GM12872 (cell line): ENCODE results near the gene FAM111A.

Experiments used
- CTCF ChIP-seq: IDR thresholded peaks from 3 replicates; pipeline ENCODE4 v1.5.1; 2011; ENCODE audit warnings: low read depth, mild to moderate bottlenecking, low read length, moderate library complexity; ENCODE audit not compliant: insufficient read depth

Gene FAM111A

GRCh38 chr11:59193587-59194130 is 51.0 kb downstream of the FAM111A start:
- no peak for TF ChIP-seq CTCF

- TF ChIP-seq CTCF, result no peak
Measured at GRCh38 chr11:59195586-59195985, 52.9 kb downstream of the FAM111A start.

GRCh38 chr11:59196777-59197176 is 54.1 kb downstream of the FAM111A start:
- no peak for TF ChIP-seq CTCF

- TF ChIP-seq CTCF, result no peak
Measured at GRCh38 chr11:59197991-59198390, 55.3 kb downstream of the FAM111A start.

- no peak for TF ChIP-seq CTCF
Measured at GRCh38 chr11:59198726-59199125, 56.1 kb downstream of the FAM111A start.

GRCh38 chr11:59199546-59200422 is 57.1 kb downstream of the FAM111A start:
- TF ChIP-seq CTCF, result no peak

- no peak for TF ChIP-seq CTCF
Measured at GRCh38 chr11:59200423-59200746, 57.7 kb downstream of the FAM111A start.
